GM23338 (cell line): ENCODE data around the gene TIMM21. TPM values are rescaled to one million over a fixed set of nuclear protein-coding genes. Genes with fewer than 3 reads are reported as not detected.

Experiments used
- ATAC-seq: fragments of 200-7000 bp; cut with Tn5 transposase; 3 replicates; pipeline ENCODE4 v1.9.1; 2020
- DNase-seq: peaks from one replicate; pipeline ENCODE4 v3.0.0-alpha.2; 2015; ENCODE audit warnings: low spot score
- H2AFZ ChIP-seq: fragments of 200-600 bp; sonication (generic); 2 replicates; pipeline ENCODE4 v1.8.0; 2016; ENCODE audit warnings: antibody characterized with exemption, mild to moderate bottlenecking, moderate library complexity
- H3F3A ChIP-seq: fragments of 200-600 bp; sonication (generic); replicated peaks from 2 replicates; pipeline ENCODE4 v1.8.0; 2017; ENCODE audit warnings: antibody characterized with exemption, mixed run types, low read depth
- H3K27ac ChIP-seq: fragments of 200-600 bp; sonication (generic); 2 replicates; pipeline ENCODE4 v1.6.1; 2016; ENCODE audit warnings: low read depth
- H3K27me3 ChIP-seq: fragments of 200-600 bp; sonication (generic); 2 replicates; pipeline ENCODE4 v1.8.0; 2016; ENCODE audit warnings: mild to moderate bottlenecking, mixed run types, moderate library complexity; ENCODE audit not compliant: insufficient read depth
- H3K36me3 ChIP-seq: fragments of 200-600 bp; sonication (generic); 2 replicates; pipeline ENCODE4 v1.8.0; 2016; ENCODE audit warnings: mild to moderate bottlenecking; ENCODE audit not compliant: insufficient read depth
- H3K4me1 ChIP-seq: fragments of 200-600 bp; sonication (generic); 2 replicates; pipeline ENCODE4 v1.8.0; 2016; ENCODE audit warnings: mild to moderate bottlenecking, moderate library complexity; ENCODE audit not compliant: insufficient read depth
- H3K4me2 ChIP-seq: fragments of 200-600 bp; sonication (generic); 2 replicates; pipeline ENCODE4 v1.7.1; 2017; ENCODE audit warnings: mixed run types
- H3K4me3 ChIP-seq: fragments of 200-600 bp; sonication (generic); 2 replicates; pipeline ENCODE4 v1.6.1; 2016; ENCODE audit warnings: mixed run types
- H3K79me2 ChIP-seq: fragments of 200-600 bp; sonication (generic); replicated peaks from 2 replicates; pipeline ENCODE4 v1.8.0; 2017; ENCODE audit warnings: mild to moderate bottlenecking; ENCODE audit not compliant: insufficient read depth
- H3K9me2 ChIP-seq: fragments of 200-600 bp; sonication (generic); 2 replicates; pipeline ENCODE4 v1.8.0; 2017; ENCODE audit not compliant: insufficient read depth
- H4K20me1 ChIP-seq: fragments of 200-600 bp; sonication (generic); replicated peaks from 2 replicates; pipeline ENCODE4 v1.8.0; 2017; ENCODE audit warnings: mild to moderate bottlenecking; ENCODE audit not compliant: insufficient read depth
- H3K27ac Mint-ChIP-seq: 2 replicates; pipeline ENCODE4 v1.8.0; 2020; ENCODE audit warnings: inconsistent platforms, mild to moderate bottlenecking, moderate library complexity, mixed read lengths
- H3K27me3 Mint-ChIP-seq: 3 replicates; pipeline ENCODE4 v1.8.0; 2022; ENCODE audit warnings: low read depth, mild to moderate bottlenecking, moderate library complexity, mixed read lengths, inconsistent platforms; ENCODE audit not compliant: insufficient read depth, poor library complexity
- H3K36me3 Mint-ChIP-seq: 3 replicates; pipeline ENCODE4 v1.8.0; 2021; ENCODE audit warnings: low read depth, mild to moderate bottlenecking, inconsistent platforms, moderate library complexity, mixed read lengths
- H3K4me1 Mint-ChIP-seq: 3 replicates; pipeline ENCODE4 v1.8.0; 2020; ENCODE audit warnings: mild to moderate bottlenecking, inconsistent platforms, mixed read lengths
- H3K4me3 Mint-ChIP-seq: 3 replicates; pipeline ENCODE4 v1.8.0; 2021; ENCODE audit warnings: moderate library complexity, mild to moderate bottlenecking, inconsistent platforms, mixed read lengths
- H3K9me3 Mint-ChIP-seq: 3 replicates; pipeline ENCODE4 v1.8.0; 2020; ENCODE audit warnings: moderate library complexity, mild to moderate bottlenecking, inconsistent platforms, mixed read lengths
- CREB1 ChIP-seq: fragments of 250-450 bp; sonication (Bioruptor Pico); IDR thresholded peaks from 2 replicates; pipeline ENCODE4 v1.5.0; 2020; ENCODE audit warnings: low read depth, mild to moderate bottlenecking, moderate library complexity
- CTCF ChIP-seq, 2 experiments: fragments of 200-600 bp in 1 of 2; sonication (generic) in 1 of 2; conservative IDR thresholded peaks; 2 replicates each; pipeline versions ENCODE4 v1.5.1 to v1.6.1; 2016 to 2017; ENCODE audit warnings: antibody characterized with exemption in 2 of 2, low read depth in 2 of 2, mild to moderate bottlenecking in 2 of 2, moderate library complexity in 1 of 2
- ETS1 ChIP-seq: IDR thresholded peaks from 2 replicates; pipeline ENCODE4 v1.6.1; 2016; ENCODE audit warnings: antibody characterized with exemption
- EZH2 ChIP-seq: fragments of 200-600 bp; sonication (generic); IDR thresholded peaks from one replicate; pipeline ENCODE4 v1.8.0; 2017; ENCODE audit warnings: antibody characterized with exemption, mild to moderate bottlenecking, low read depth; ENCODE audit not compliant: unreplicated experiment
- EZH2phosphoT487 ChIP-seq: fragments of 200-600 bp; sonication (generic); IDR thresholded peaks from one replicate; pipeline ENCODE4 v1.8.1; 2018; ENCODE audit warnings: antibody characterized with exemption; ENCODE audit not compliant: unreplicated experiment
- JUNB ChIP-seq: IDR thresholded peaks from one replicate; pipeline ENCODE4 v1.6.1; 2016; ENCODE audit warnings: antibody characterized with exemption; ENCODE audit not compliant: unreplicated experiment
- POLR2AphosphoS5 ChIP-seq: IDR thresholded peaks from 2 replicates; pipeline ENCODE4 v1.6.1; 2016; ENCODE audit warnings: antibody characterized with exemption, low read depth
- REST ChIP-seq: IDR thresholded peaks from one replicate; pipeline ENCODE4 v1.6.1; 2018; ENCODE audit warnings: antibody characterized with exemption; ENCODE audit not compliant: unreplicated experiment
- ZNF462 ChIP-seq: fragments of 250-450 bp; sonication (Bioruptor Pico); IDR thresholded peaks from 2 replicates; pipeline ENCODE4 v1.5.0; 2020; ENCODE audit warnings: mild to moderate bottlenecking, moderate library complexity
- polyA plus RNA-seq: library from polyadenylated mRNA; unstranded; fragments of >200 nt; fragmentation: Nextera tagmentation; extraction: Ambion mirVana; gene quantifications from 2 replicates; pipeline ENCODE4 v1.2.1, GENCODE V29; 2016
- total RNA-seq: library from RNA; depleted of rRNA; stranded (reverse); fragments of >200 nt; shearing (Covaris generic); gene quantifications from 2 replicates; pipeline ENCODE4 v1.2.3, GENCODE V29; 2014

The TIMM21 gene
- total and polyA plus RNA-seq, 2 experiments from 2014 or later: 49.2 to 97.6 TPM

GRCh38 chr18:74191577-74191976 is 43.3 kb downstream of the TIMM21 start (continued):
- no peak for TF ChIP-seq CTCF (conservative IDR thresholded peaks at IDR 0.05; ENCODE audit: low read depth in 2 of 2)
- no peak for TF ChIP-seq REST
- TF ChIP-seq EZH2: no peak
- TF ChIP-seq POLR2AphosphoS5: no peak
- no peak for TF ChIP-seq JUNB
- TF ChIP-seq EZH2phosphoT487: no peak

- no peaks in the 10 kb centered on the region for H3K9me2 ChIP-seq
- H3K4me1 ChIP-seq: peaks cover 5% of the 10 kb centered on the region
- Mint-ChIP-seq H3K9me3 (no peaks in the 10 kb centered on the region), H3K27ac (no peak overlapping the region), H3K4me3 (no peak overlapping the region), H3K27me3 (peaks cover 6% of the 10 kb centered on the region), H3K36me3 (no peaks in the 10 kb centered on the region; the same call in 2 of the 3 replicates), H3K4me1 (peaks cover 19% of the 10 kb centered on the region)
- ATAC-seq (no peak), DNase-seq (no peak)
- no peak overlapping the region for H3K4me2 ChIP-seq
- TF ChIP-seq ETS1 (no peak), CREB1 (CRISPR knock-in tag) (no peak), EZH2phosphoT487 (no peak), ZNF462 (CRISPR knock-in tag) (no peak), REST (no peak)
- H4K20me1 ChIP-seq: no peaks in the 10 kb centered on the region
- no peak overlapping the region for H2AFZ ChIP-seq
- H3K27me3 ChIP-seq: no peaks in the 10 kb centered on the region
- H3K36me3 ChIP-seq: no peaks in the 10 kb centered on the region
- no peaks in the 10 kb centered on the region for H3K79me2 ChIP-seq
- H3K4me3 ChIP-seq: no peak overlapping the region
- no peaks in the 10 kb centered on the region for H3F3A ChIP-seq
- H3K27ac ChIP-seq: no peak overlapping the region
Measured at GRCh38 chr18:74194691-74195090, 46.4 kb downstream of the TIMM21 start.
